Heart right ventricle (tissue), 16 donors: Measurements from ENCODE around the gene FILIP1L. TPM values are rescaled to one million over a fixed set of nuclear protein-coding genes. Genes with fewer than 3 reads are reported as not detected.
A peak's percentile ranks its signal among the peaks of the same experiment; 100 is the strongest.

Experiments
- ATAC-seq, 8 donors: fragments of 200-7000 bp; cut with Tn5 transposase; one replicate each; pipeline ENCODE4 v1.9.1; 2020; ENCODE audit warnings: mild to moderate bottlenecking in 8 of 8, moderate library complexity in 8 of 8, moderate number of reproducible peaks in 1 of 8
- DNase-seq, 2 donors: peaks; one replicate each; pipeline ENCODE4 v3.0.0-alpha.2; 2020
- H3K27ac ChIP-seq, 10 donors: fragments of 200-600 bp; sonication (generic) in 2 of 10; one replicate each; pipeline versions ENCODE4 v1.5.0 to v1.8.0; 2020 to 2022; ENCODE audit warnings: mild to moderate bottlenecking in 3 of 10
- H3K27me3 ChIP-seq, 7 donors: fragments of 200-600 bp; one replicate each; pipeline ENCODE4 v1.8.0; 2021 to 2022; ENCODE audit warnings: mild to moderate bottlenecking in 2 of 7
- H3K36me3 ChIP-seq, 9 donors: fragments of 200-600 bp; sonication (generic) in 1 of 9; one replicate each; pipeline versions ENCODE4 v1.5.0 to v1.8.0; 2020 to 2022; ENCODE audit warnings: mild to moderate bottlenecking in 2 of 9
- H3K4me1 ChIP-seq, 9 donors: fragments of 200-600 bp; sonication (generic) in 1 of 9; one replicate each; pipeline versions ENCODE4 v1.5.0 to v1.8.0; 2020 to 2022; ENCODE audit warnings: mild to moderate bottlenecking in 4 of 9
- H3K4me3 ChIP-seq, 10 donors: fragments of 200-600 bp; sonication (generic) in 2 of 10; one replicate each; pipeline versions ENCODE4 v1.5.0 to v1.8.0; 2020 to 2022; ENCODE audit warnings: mild to moderate bottlenecking in 7 of 10, moderate library complexity in 2 of 10
- H3K9me3 ChIP-seq, 11 donors: fragments of 200-600 bp in 10 of 11; sonication (generic) in 2 of 11; one replicate each; pipeline versions ENCODE4 v1.5.0 to v1.8.0; 2013 to 2022; ENCODE audit warnings: mild to moderate bottlenecking in 2 of 11, control low read depth in 1 of 11, moderate library complexity in 1 of 11
- CTCF ChIP-seq, 9 donors: fragments of 200-600 bp; sonication (generic) in 2 of 9; IDR thresholded peaks; one replicate each; pipeline versions ENCODE4 v1.5.0 to v1.8.0; 2021 to 2022; ENCODE audit warnings: antibody characterized with exemption in 9 of 9, mild to moderate bottlenecking in 5 of 9, moderate library complexity in 1 of 9
- WGBS, 2 donors: extraction: QIAGEN DNeasy Blood & Tissue Kit; methylation state at CpG; one replicate each; pipeline ENCODE4 v1.1.7; 2013; ENCODE audit warnings: inconsistent platforms in 1 of 2; 5-methylcytosine and 5-hydroxymethylcytosine counted together
- intact Hi-C, 10 donors: fragments of 100-400 bp; cut with DNase I; formaldehyde crosslinking; loops; one replicate each; pipeline versions ENCODE4 v1.11.1 to v1.14.2; 2022
- polyA plus RNA-seq, 2 donors: library from polyadenylated mRNA; stranded (reverse); fragments of 200-250 nt; gene quantifications; one replicate each; pipeline ENCODE4 v1.2.3, GENCODE V29; 2013
- total RNA-seq, 10 donors: library from RNA; stranded (reverse); fragmentation: NEBNext Ultra II Directional in 3 of 10; extraction: Animal tissue kit (Norgen Biotek cat#: 25700) in 3 of 10; gene quantifications; one replicate each; pipeline versions ENCODE4 v1.2.1 to v1.2.4, GENCODE V29; 2021 to 2023
- donor health status: Arrhythmogenic right ventricular cardiomyopathy.
- donor health status: ischemic (EF 13 %, LVEDD 7.1; RV severe dilation, severe dysfunction).
- donor health status: healthy with polysubstance abuse.
- donor health status: DM: no; HTN: yes; CAD: no.
- donor health status: DM: no; HTN: no; CAD: no.
- donor health status: ischemic (EF 25% LVEDD 6.9; RV normal size, moderate dysfunction).
- donor health status: ischemic (EF 25% LVEDD 5.7; RV mildly dilated, moderate dysfunction).
- donor health status: healthy.
- donor health status: DM: yes; HTN: yes; CAD: no.
- donor health status: Ischemic cardiomyopathy.
- donor health status: ischemic (EF 35%, LVEDD 5.7; RV mildly dilated, moderate dysfunction).
- donor health status: nonischemic (EF 11% LVEDD 7.7; RV severe dilation, severe dysfunction).
- donor health status: DM: yes; HTN: yes; CAD: no.
- donor health status: PGD.
- donor health status: ischemic (EF 29% LVEDD 5.4; RV normal size, mild dysfunction).
- donor health status: nonischemic (EF 23%, LVEDD 6.1; RV moderate dilation, normal function).

FILIP1L gene
- total and polyA plus RNA-seq, 12 donors: 15.9 to 134 (median 64.3) TPM

- no peak for TF ChIP-seq CTCF (IDR thresholded peaks at IDR 0.05)
These were observed 33.0 kb downstream of the FILIP1L start for GRCh38 chr3:100081311-100081710.

GRCh38 chr3:100080573-100080972 lies 33.7 kb downstream of the FILIP1L start:
- intact Hi-C loops: no loop called here
- Histone ChIP-seq H3K4me1 (peaks cover 0 to 35% (median 25%) of the 10 kb centered on the region in 9 donors), H3K27ac (peak overlapping the region in 3 of 10 donors; percentile 8 to 32 (median 13)), H3K9me3 (no peaks in the 10 kb centered on the region), H3K27me3 (no peaks in the 10 kb centered on the region), H3K4me3 (no peak overlapping the region), H3K36me3 (no peaks in the 10 kb centered on the region)
- no peak for DNase-seq
- no peak for TF ChIP-seq CTCF (IDR thresholded peaks at IDR 0.05)
- ATAC-seq: peak in 2 of 8 donors; percentile 36 to 46
- 74 to 83% methylated on average over 2 of the region's 2 CpGs for WGBS, 2 donors

More at GRCh38 chr3:100081311-100081710, 33.0 kb downstream of the FILIP1L start:
- Histone ChIP-seq H3K4me3 (no peak overlapping the region), H3K27me3 (no peaks in the 10 kb centered on the region), H3K9me3 (no peaks in the 10 kb centered on the region), H3K4me1 (peaks cover 0 to 34% (median 24%) of the 10 kb centered on the region in 9 donors), H3K27ac (peak overlapping the region in 1 of 10 donors; percentile 2), H3K36me3 (no peaks in the 10 kb centered on the region)
- ATAC-seq (no peak), DNase-seq (no peak)
- intact Hi-C loops: no loop called here
- 63% methylated on average over 1 of the region's 1 CpG for WGBS, 2 donors

- no peak for TF ChIP-seq CTCF (IDR thresholded peaks at IDR 0.05)
- Histone ChIP-seq H3K9me3 (no peaks in the 10 kb centered on the region), H3K4me1 (peaks cover 0 to 41% (median 33%) of the 10 kb centered on the region in 9 donors), H3K4me3 (no peak overlapping the region), H3K27me3 (no peaks in the 10 kb centered on the region), H3K36me3 (no peaks in the 10 kb centered on the region), H3K27ac (no peak overlapping the region)
- 91 to 97% methylated on average over 1 of the region's 1 CpG for WGBS, 2 donors
- DNase-seq (no peak), ATAC-seq (no peak)
- intact Hi-C loops: loop anchor here in 2 of 10 donors (10.0 kb wide), 1 partner anchor 85 kb away; no protein-coding TSS in a partner anchor
These were observed 35.0 kb downstream of the FILIP1L start for GRCh38 chr3:100079328-100079727.

- H3K27me3 ChIP-seq: no peaks in the 10 kb centered on the region
- peaks cover 0 to 57% (median 42%) of the 10 kb centered on the region in 9 donors for H3K4me1 ChIP-seq
These were observed 37.4 kb downstream of the FILIP1L start for GRCh38 chr3:100076731-100077529.

More at GRCh38 chr3:100076731-100077529, 37.4 kb downstream of the FILIP1L start:
- DNase-seq (peak in 1 of 2 donors; percentile 32), ATAC-seq (peak; percentile 27 to 82 (median 64))
- Histone ChIP-seq H3K4me3 (no peak overlapping the region), H3K36me3 (no peaks in the 10 kb centered on the region), H3K9me3 (no peaks in the 10 kb centered on the region), H3K27ac (peak overlapping the region in 9 of 10 donors; percentile 5 to 82 (median 54))
- intact Hi-C loops: loop anchor here in 2 of 10 donors (10.0 kb wide), 1 partner anchor 88 kb away; no protein-coding TSS in a partner anchor
- TF ChIP-seq CTCF (IDR thresholded peaks at IDR 0.05): no peak
- 25 to 27% methylated on average over 7 of the region's 7 CpGs for WGBS, 2 donors
